Activated T-helper 9 cell treated with anti-CD3 and anti-CD28 coated beads, Interleukin-2, amount 50 U/mL, for 16 hours (primary cell): ENCODE measurements around the gene WFDC1.

Source experiments
- DNase-seq: peaks from one replicate; pipeline ENCODE4 v3.0.0-alpha.2; 2020; ENCODE audit warnings: low read depth

WFDC1 gene

GRCh38 chr16:84302111-84302954 lies 7.7 kb downstream of the WFDC1 start:
- no peak for DNase-seq

- DNase-seq = no peak
Measured at GRCh38 chr16:84303023-84303422, 8.3 kb downstream of the WFDC1 start.

GRCh38 chr16:84303516-84303915 lies 8.8 kb downstream of the WFDC1 start:
- DNase-seq = no peak

- no peak for DNase-seq
Measured at GRCh38 chr16:84306564-84306963, 11.9 kb downstream of the WFDC1 start.

- DNase-seq = no peak
Measured at GRCh38 chr16:84307209-84307954, 12.7 kb downstream of the WFDC1 start.

- DNase-seq = no peak
Measured at GRCh38 chr16:84308120-84308519, 13.4 kb downstream of the WFDC1 start.

GRCh38 chr16:84310642-84311041 lies 16.0 kb downstream of the WFDC1 start:
- no peak for DNase-seq

GRCh38 chr16:84312783-84313382 lies 18.2 kb downstream of the WFDC1 start:
- no peak for DNase-seq

- DNase-seq = no peak
Measured at GRCh38 chr16:84313921-84314320, 19.2 kb downstream of the WFDC1 start.

GRCh38 chr16:84314373-84314772 lies 19.7 kb downstream of the WFDC1 start:
- DNase-seq = no peak

GRCh38 chr16:84314814-84315213 lies 20.1 kb downstream of the WFDC1 start:
- DNase-seq = no peak

GRCh38 chr16:84315422-84315821 lies 20.7 kb downstream of the WFDC1 start:
- no peak for DNase-seq

GRCh38 chr16:84318091-84318975 lies 23.7 kb downstream of the WFDC1 start:
- DNase-seq = no peak

GRCh38 chr16:84319146-84319760 lies 24.6 kb downstream of the WFDC1 start:
- DNase-seq = no peak

GRCh38 chr16:84320511-84320910 lies 25.8 kb downstream of the WFDC1 start:
- DNase-seq = no peak

GRCh38 chr16:84321932-84322331 lies 27.3 kb downstream of the WFDC1 start:
- DNase-seq = no peak

GRCh38 chr16:84322749-84323148 lies 28.1 kb downstream of the WFDC1 start:
- DNase-seq = no peak

- no peak for DNase-seq
Measured at GRCh38 chr16:84323606-84324005, 28.9 kb downstream of the WFDC1 start.

GRCh38 chr16:84324434-84325262 lies 30.0 kb downstream of the WFDC1 start:
- DNase-seq = no peak

GRCh38 chr16:84326545-84326944 lies 31.9 kb downstream of the WFDC1 start:
- no peak for DNase-seq
